ENCODE results near the gene MTX1.
"Not testable (repeated sequence)": the region's sequence is repeated elsewhere in the genome, so short reads cannot be mapped to it uniquely, and the experiment has no call there.

The MTX1 gene

GRCh38 chr1:155228096-155228427 lies 19.6 kb downstream of the MTX1 start:
- Histone ChIP-seq H3K79me1 (ENCODE audit: low read length) (no peaks in the 10 kb centered on the region), H3K36me3 (ENCODE audit: control insufficient read depth, insufficient read depth, low read length) (no peaks in the 10 kb centered on the region), H3K27ac (ENCODE audit: low read depth, low read length) (no peak overlapping the region), H3K4ac (ENCODE audit: low read depth, low read length) (peak overlapping the region; percentile 84), H3K23ac (ENCODE audit: low read length) (no peak overlapping the region), H3K4me3 (ENCODE audit: low read length) (no peak overlapping the region), H3K4me2 (ENCODE audit: low read length) (peak overlapping the region; percentile 59), H2BK15ac (replicated peaks; ENCODE audit: low read depth) (no peak overlapping the region), H3K27me3 (ENCODE audit: insufficient read depth, low read length, poor library complexity) (no peaks in the 10 kb centered on the region), H3K56ac (ENCODE audit: low read length) (peak overlapping the region; percentile 95), H3K18ac (ENCODE audit: low read length) (peak overlapping the region; percentile 24), H4K8ac (ENCODE audit: low read depth, low read length) (no peak overlapping the region), H3K9ac (ENCODE audit: low read length) (peak overlapping the region; percentile 82), H2BK5ac (ENCODE audit: low read length) (peak overlapping the region; percentile 64), H3K4me1 (ENCODE audit: control insufficient read depth, low read depth, low read length) (peaks cover 4% of the 10 kb centered on the region), H2BK120ac (ENCODE audit: low read depth, low read length) (no peak overlapping the region), H4K5ac (ENCODE audit: low read length) (no peak overlapping the region), H3K79me2 (ENCODE audit: control insufficient read depth, insufficient read depth, low read length) (no peaks in the 10 kb centered on the region), H2AK5ac (ENCODE audit: low read length) (peak overlapping the region; percentile 99)
- no CpG with 5 or more reads among the region's 9 CpGs for WGBS (ENCODE audit: extremely low coverage, insufficient coverage, low lambda C conversion rate)
- DNase-seq, result no peak

- H3K27me3 ChIP-seq (ENCODE audit: insufficient read depth, low read length, poor library complexity); H2BK5ac ChIP-seq (ENCODE audit: low read length); H3K4me3 ChIP-seq (ENCODE audit: low read length); H3K4me1 ChIP-seq (ENCODE audit: control insufficient read depth, low read depth, low read length); H3K18ac ChIP-seq (ENCODE audit: low read length); H2AK5ac ChIP-seq (ENCODE audit: low read length); H3K79me1 ChIP-seq (ENCODE audit: low read length); H3K23ac ChIP-seq (ENCODE audit: low read length); H4K8ac ChIP-seq (ENCODE audit: low read depth, low read length); H4K5ac ChIP-seq (ENCODE audit: low read length); DNase-seq; H3K36me3 ChIP-seq (ENCODE audit: control insufficient read depth, insufficient read depth, low read length); H3K9ac ChIP-seq (ENCODE audit: low read length); H3K4ac ChIP-seq (ENCODE audit: low read depth, low read length); H2BK15ac ChIP-seq (replicated peaks; ENCODE audit: low read depth); H3K56ac ChIP-seq (ENCODE audit: low read length); H2BK120ac ChIP-seq (ENCODE audit: low read depth, low read length); H3K27ac ChIP-seq (ENCODE audit: low read depth, low read length); H3K79me2 ChIP-seq (ENCODE audit: control insufficient read depth, insufficient read depth, low read length); H3K4me2 ChIP-seq (ENCODE audit: low read length): not testable (repeated sequence)
- no CpG with 5 or more reads among the region's 3 CpGs for WGBS (ENCODE audit: extremely low coverage, insufficient coverage, low lambda C conversion rate)
Measured at GRCh38 chr1:155231302-155231701, 22.8 kb downstream of the MTX1 start.

GRCh38 chr1:155232001-155232978 lies 23.8 kb downstream of the MTX1 start:
- not testable (repeated sequence) for H3K79me2 ChIP-seq (ENCODE audit: control insufficient read depth, insufficient read depth, low read length); H3K27ac ChIP-seq (ENCODE audit: low read depth, low read length); H3K18ac ChIP-seq (ENCODE audit: low read length); H3K27me3 ChIP-seq (ENCODE audit: insufficient read depth, low read length, poor library complexity); H3K4ac ChIP-seq (ENCODE audit: low read depth, low read length); H3K4me2 ChIP-seq (ENCODE audit: low read length); H4K5ac ChIP-seq (ENCODE audit: low read length); H3K9ac ChIP-seq (ENCODE audit: low read length); H3K36me3 ChIP-seq (ENCODE audit: control insufficient read depth, insufficient read depth, low read length); H3K23ac ChIP-seq (ENCODE audit: low read length); H2BK15ac ChIP-seq (replicated peaks; ENCODE audit: low read depth); H3K79me1 ChIP-seq (ENCODE audit: low read length); H3K4me1 ChIP-seq (ENCODE audit: control insufficient read depth, low read depth, low read length); H3K4me3 ChIP-seq (ENCODE audit: low read length); H3K56ac ChIP-seq (ENCODE audit: low read length); H4K8ac ChIP-seq (ENCODE audit: low read depth, low read length); H2BK5ac ChIP-seq (ENCODE audit: low read length); H2BK120ac ChIP-seq (ENCODE audit: low read depth, low read length); H2AK5ac ChIP-seq (ENCODE audit: low read length)
- no CpG with 5 or more reads among the region's 13 CpGs for WGBS (ENCODE audit: extremely low coverage, insufficient coverage, low lambda C conversion rate)
- DNase-seq, result peak; percentile 22

GRCh38 chr1:155233502-155233901 lies 25.0 kb downstream of the MTX1 start:
- H2AK5ac ChIP-seq (ENCODE audit: low read length); H3K27me3 ChIP-seq (ENCODE audit: insufficient read depth, low read length, poor library complexity); H3K4me1 ChIP-seq (ENCODE audit: control insufficient read depth, low read depth, low read length); H2BK5ac ChIP-seq (ENCODE audit: low read length); H3K36me3 ChIP-seq (ENCODE audit: control insufficient read depth, insufficient read depth, low read length); H2BK15ac ChIP-seq (replicated peaks; ENCODE audit: low read depth); H3K79me1 ChIP-seq (ENCODE audit: low read length); H3K79me2 ChIP-seq (ENCODE audit: control insufficient read depth, insufficient read depth, low read length); DNase-seq; H4K8ac ChIP-seq (ENCODE audit: low read depth, low read length); H3K27ac ChIP-seq (ENCODE audit: low read depth, low read length); H4K5ac ChIP-seq (ENCODE audit: low read length); H3K56ac ChIP-seq (ENCODE audit: low read length); H3K9ac ChIP-seq (ENCODE audit: low read length); H2BK120ac ChIP-seq (ENCODE audit: low read depth, low read length); H3K18ac ChIP-seq (ENCODE audit: low read length); H3K4ac ChIP-seq (ENCODE audit: low read depth, low read length); H3K4me2 ChIP-seq (ENCODE audit: low read length); H3K23ac ChIP-seq (ENCODE audit: low read length); H3K4me3 ChIP-seq (ENCODE audit: low read length): not testable (repeated sequence)
- no CpG with 5 or more reads among the region's 5 CpGs for WGBS (ENCODE audit: extremely low coverage, insufficient coverage, low lambda C conversion rate)

- H3K9ac ChIP-seq (ENCODE audit: low read length); H3K23ac ChIP-seq (ENCODE audit: low read length); H3K79me1 ChIP-seq (ENCODE audit: low read length); H3K27ac ChIP-seq (ENCODE audit: low read depth, low read length); H2AK5ac ChIP-seq (ENCODE audit: low read length); H3K56ac ChIP-seq (ENCODE audit: low read length); H2BK15ac ChIP-seq (replicated peaks; ENCODE audit: low read depth); H2BK5ac ChIP-seq (ENCODE audit: low read length); H2BK120ac ChIP-seq (ENCODE audit: low read depth, low read length); H3K4me2 ChIP-seq (ENCODE audit: low read length); H4K8ac ChIP-seq (ENCODE audit: low read depth, low read length); H3K4me3 ChIP-seq (ENCODE audit: low read length); H4K5ac ChIP-seq (ENCODE audit: low read length); H3K27me3 ChIP-seq (ENCODE audit: insufficient read depth, low read length, poor library complexity); H3K4me1 ChIP-seq (ENCODE audit: control insufficient read depth, low read depth, low read length); H3K18ac ChIP-seq (ENCODE audit: low read length); H3K4ac ChIP-seq (ENCODE audit: low read depth, low read length); H3K79me2 ChIP-seq (ENCODE audit: control insufficient read depth, insufficient read depth, low read length); H3K36me3 ChIP-seq (ENCODE audit: control insufficient read depth, insufficient read depth, low read length); DNase-seq: not testable (repeated sequence)
- WGBS (ENCODE audit: extremely low coverage, insufficient coverage, low lambda C conversion rate), result no CpG with 5 or more reads among the region's 9 CpGs
Measured at GRCh38 chr1:155235375-155235774, 26.9 kb downstream of the MTX1 start.

- H2BK120ac ChIP-seq (ENCODE audit: low read depth, low read length), result no peak overlapping the region
- no peak overlapping the region for H4K5ac ChIP-seq (ENCODE audit: low read length)
- no CpG with 5 or more reads among the region's 5 CpGs for WGBS (ENCODE audit: extremely low coverage, insufficient coverage, low lambda C conversion rate)
- H2BK5ac ChIP-seq (ENCODE audit: low read length), result no peak overlapping the region
- H3K79me2 ChIP-seq (ENCODE audit: control insufficient read depth, insufficient read depth, low read length), result no peaks in the 10 kb centered on the region
- H3K18ac ChIP-seq (ENCODE audit: low read length), result no peak overlapping the region
- no peaks in the 10 kb centered on the region for H3K4me1 ChIP-seq (ENCODE audit: control insufficient read depth, low read depth, low read length)
- H3K79me1 ChIP-seq (ENCODE audit: low read length), result no peaks in the 10 kb centered on the region
- no peaks in the 10 kb centered on the region for H3K36me3 ChIP-seq (ENCODE audit: control insufficient read depth, insufficient read depth, low read length)
- H4K8ac ChIP-seq (ENCODE audit: low read depth, low read length), result no peak overlapping the region
- DNase-seq, result no peak
- H2AK5ac ChIP-seq (ENCODE audit: low read length), result no peak overlapping the region
- H3K27ac ChIP-seq (ENCODE audit: low read depth, low read length), result no peak overlapping the region
- H3K9ac ChIP-seq (ENCODE audit: low read length), result no peak overlapping the region
- no peaks in the 10 kb centered on the region for H3K27me3 ChIP-seq (ENCODE audit: insufficient read depth, low read length, poor library complexity)
- no peak overlapping the region for H2BK15ac ChIP-seq (replicated peaks; ENCODE audit: low read depth)
- H3K4ac ChIP-seq (ENCODE audit: low read depth, low read length), result no peak overlapping the region
- no peak overlapping the region for H3K4me2 ChIP-seq (ENCODE audit: low read length)
- H3K4me3 ChIP-seq (ENCODE audit: low read length), result no peak overlapping the region
- no peak overlapping the region for H3K23ac ChIP-seq (ENCODE audit: low read length)
- no peak overlapping the region for H3K56ac ChIP-seq (ENCODE audit: low read length)
Measured at GRCh38 chr1:155236451-155236850, 28.0 kb downstream of the MTX1 start.

Measured in mesendoderm (in vitro differentiated cells).